Right atrium auricular region (tissue), 2 donors: ENCODE measurements around the gene STK10. TPM values are rescaled to one million over a fixed set of nuclear protein-coding genes. Genes with fewer than 3 reads are reported as not detected.

ENCODE experiments used
- DNase-seq: peaks from one replicate; pipeline ENCODE4 v3.0.0-alpha.2; 2019; ENCODE audit warnings: low spot score
- H3K27ac ChIP-seq, 2 donors: fragments of 200-600 bp; sonication (generic); 1 replicate in 1 of 2; 2 replicates in 1 of 2; pipeline ENCODE4 v1.5.1; 2016 to 2019
- H3K27me3 ChIP-seq, 2 donors: fragments of 200-600 bp; sonication (generic); one replicate each; pipeline versions ENCODE4 v1.5.1 to v1.6.0; 2017 to 2019
- H3K36me3 ChIP-seq: fragments of 200-600 bp; sonication (generic); one replicate; pipeline ENCODE4 v1.5.1; 2016
- H3K4me1 ChIP-seq, 2 donors: fragments of 200-600 bp; sonication (generic); one replicate each; pipeline versions ENCODE4 v1.5.1 to v1.6.0; 2017 to 2019
- H3K4me3 ChIP-seq, 2 donors: fragments of 200-600 bp; sonication (generic); 1 replicate in 1 of 2; 2 replicates in 1 of 2; pipeline ENCODE4 v1.5.1; 2017 to 2019; ENCODE audit warnings: mild to moderate bottlenecking in 1 of 2, moderate library complexity in 1 of 2
- H3K9me3 ChIP-seq, 2 donors: fragments of 200-600 bp; sonication (generic); one replicate each; pipeline ENCODE4 v1.5.1; 2019
- CTCF ChIP-seq, 2 donors: fragments of 200-600 bp; sonication (generic); IDR thresholded peaks; one replicate each; pipeline ENCODE4 v1.5.1; 2019; ENCODE audit warnings: antibody characterized with exemption in 2 of 2
- total RNA-seq, 2 donors: library from RNA; depleted of rRNA; stranded (reverse); fragments of >200 nt; gene quantifications; one replicate each; pipeline ENCODE4 v1.1.0, GENCODE V29; 2016

The STK10 gene
- total RNA-seq, 2 donors from 2014 or later, result 6.9 to 10.8 TPM

- DNase-seq, result no peak
- Histone ChIP-seq H3K4me1 (no peaks in the 10 kb centered on the region), H3K27ac (no peak overlapping the region), H3K9me3 (no peaks in the 10 kb centered on the region), H3K36me3 (peaks cover 21% of the 10 kb centered on the region), H3K4me3 (no peak overlapping the region), H3K27me3 (no peaks in the 10 kb centered on the region)
- TF ChIP-seq CTCF (IDR thresholded peaks at IDR 0.05), result no peak
Observed at GRCh38 chr5:172064766-172065165, 123.3 kb downstream of the STK10 start.

GRCh38 chr5:172064358-172064757, 123.7 kb downstream of the STK10 start:
- Histone ChIP-seq H3K27ac (no peak overlapping the region), H3K4me3 (no peak overlapping the region), H3K36me3 (peaks cover 21% of the 10 kb centered on the region), H3K9me3 (no peaks in the 10 kb centered on the region), H3K27me3 (no peaks in the 10 kb centered on the region), H3K4me1 (no peaks in the 10 kb centered on the region)
- no peak for DNase-seq
- TF ChIP-seq CTCF (IDR thresholded peaks at IDR 0.05), result no peak

GRCh38 chr5:172063463-172064235, 124.4 kb downstream of the STK10 start:
- Histone ChIP-seq H3K4me3 (no peak overlapping the region), H3K27me3 (no peaks in the 10 kb centered on the region), H3K27ac (no peak overlapping the region), H3K9me3 (no peaks in the 10 kb centered on the region), H3K36me3 (peaks cover 21% of the 10 kb centered on the region), H3K4me1 (no peaks in the 10 kb centered on the region)
- no peak for TF ChIP-seq CTCF (IDR thresholded peaks at IDR 0.05)
- DNase-seq, result no peak

- no peaks in the 10 kb centered on the region for H3K9me3 ChIP-seq
- H3K27ac ChIP-seq, result no peak overlapping the region
- peaks cover 23% of the 10 kb centered on the region for H3K36me3 ChIP-seq
- H3K4me3 ChIP-seq, result no peak overlapping the region
- H3K27me3 ChIP-seq, result no peaks in the 10 kb centered on the region
- no peaks in the 10 kb centered on the region for H3K4me1 ChIP-seq
- TF ChIP-seq CTCF (IDR thresholded peaks at IDR 0.05), result peak; percentile 52 to 74
- no peak for DNase-seq
Observed at GRCh38 chr5:172059661-172060100, 128.3 kb downstream of the STK10 start.

- no peaks in the 10 kb centered on the region for H3K4me1 ChIP-seq
- no peak for DNase-seq
- no peaks in the 10 kb centered on the region for H3K9me3 ChIP-seq
- H3K36me3 ChIP-seq, result peaks cover 13% of the 10 kb centered on the region
- TF ChIP-seq CTCF (IDR thresholded peaks at IDR 0.05), result no peak
- H3K27me3 ChIP-seq, result no peaks in the 10 kb centered on the region
- H3K27ac ChIP-seq, result no peak overlapping the region
- no peak overlapping the region for H3K4me3 ChIP-seq
Observed at GRCh38 chr5:172058088-172058487, 129.9 kb downstream of the STK10 start.

- DNase-seq, result no peak
- Histone ChIP-seq H3K27me3 (no peaks in the 10 kb centered on the region), H3K27ac (no peak overlapping the region), H3K36me3 (peaks cover 13% of the 10 kb centered on the region), H3K4me3 (no peak overlapping the region), H3K9me3 (no peaks in the 10 kb centered on the region), H3K4me1 (peaks cover 0 to 12% of the 10 kb centered on the region in 2 donors)
- no peak for TF ChIP-seq CTCF (IDR thresholded peaks at IDR 0.05)
Observed at GRCh38 chr5:172055996-172056395, 132.0 kb downstream of the STK10 start.
